Left ventricle myocardium superior (tissue), 1 donor: ENCODE data around the gene NTM. TPM values are rescaled to one million over a fixed set of nuclear protein-coding genes. Genes with fewer than 3 reads are reported as not detected.

Experiments used
- ATAC-seq: fragments of 200-7000 bp; cut with Tn5 transposase; one replicate; pipeline ENCODE4 v1.9.1; 2020; ENCODE audit warnings: mild to moderate bottlenecking, moderate library complexity
- DNase-seq: peaks from one replicate; pipeline ENCODE4 v3.0.0-alpha.2; 2020
- intact Hi-C: fragments of 100-400 bp; cut with micrococcal nuclease; formaldehyde crosslinking; loops from one replicate; pipeline ENCODE4 v1.11.0; 2022
- total RNA-seq: library from RNA; stranded (reverse); fragmentation: NEBNext Ultra II Directional; extraction: Animal tissue kit (Norgen Biotek cat#: 25700); gene quantifications from one replicate; pipeline ENCODE4 v1.2.1, GENCODE V29; 2021
- donor health status: DM: no; HTN: yes; CAD: no; lungs with severe emphysema.

The NTM gene
- total RNA-seq, 1 donor from 2014 or later: 3.3 TPM

GRCh38 chr11:132126973-132127899 lies 756.8 kb downstream of the NTM start:
- DNase-seq: no peak
- peak; percentile 85 for ATAC-seq
- intact Hi-C loops: no loop called here

- ATAC-seq: no peak
- intact Hi-C loops: no loop called here
- DNase-seq: no peak
These were observed 757.5 kb downstream of the NTM start for GRCh38 chr11:132127900-132128288.

GRCh38 chr11:132131047-132131446 lies 760.6 kb downstream of the NTM start:
- ATAC-seq (no peak), DNase-seq (no peak)
- intact Hi-C loops: no loop called here

GRCh38 chr11:132131961-132132360 lies 761.5 kb downstream of the NTM start:
- ATAC-seq: no peak
- intact Hi-C loops: no loop called here
- no peak for DNase-seq

GRCh38 chr11:132134322-132134721 lies 763.9 kb downstream of the NTM start:
- DNase-seq: no peak
- intact Hi-C loops: no loop called here
- no peak for ATAC-seq

GRCh38 chr11:132137289-132137980 lies 767.0 kb downstream of the NTM start:
- no peak for ATAC-seq
- intact Hi-C loops: no loop called here
- no peak for DNase-seq

- ATAC-seq: no peak
- intact Hi-C loops: no loop called here
- no peak for DNase-seq
These were observed 767.5 kb downstream of the NTM start for GRCh38 chr11:132137981-132138313.

- ATAC-seq (no peak), DNase-seq (no peak)
- intact Hi-C loops: no loop called here
These were observed 768.8 kb downstream of the NTM start for GRCh38 chr11:132139181-132139580.

GRCh38 chr11:132140056-132140455 lies 769.6 kb downstream of the NTM start:
- no peak for ATAC-seq

GRCh38 chr11:132142121-132142520 lies 771.7 kb downstream of the NTM start:
- intact Hi-C loops: no loop called here

More at GRCh38 chr11:132140056-132140455, 769.6 kb downstream of the NTM start:
- no peak for DNase-seq
- intact Hi-C loops: no loop called here

GRCh38 chr11:132142554-132142953 lies 772.1 kb downstream of the NTM start:
- intact Hi-C loops: no loop called here
- DNase-seq (no peak), ATAC-seq (no peak)

More at GRCh38 chr11:132142121-132142520, 771.7 kb downstream of the NTM start:
- DNase-seq (no peak), ATAC-seq (no peak)

GRCh38 chr11:132147464-132147863 lies 777.0 kb downstream of the NTM start:
- ATAC-seq (no peak), DNase-seq (no peak)
- intact Hi-C loops: no loop called here

- ATAC-seq (no peak), DNase-seq (no peak)
- intact Hi-C loops: no loop called here
These were observed 784.4 kb downstream of the NTM start for GRCh38 chr11:132154781-132155180.

GRCh38 chr11:132158091-132158490 lies 787.7 kb downstream of the NTM start:
- ATAC-seq (no peak), DNase-seq (no peak)
- intact Hi-C loops: no loop called here

- DNase-seq (no peak), ATAC-seq (no peak)
- intact Hi-C loops: no loop called here
These were observed 788.3 kb downstream of the NTM start for GRCh38 chr11:132158696-132159095.

GRCh38 chr11:132161403-132162078 lies 791.1 kb downstream of the NTM start:
- no peak for DNase-seq

GRCh38 chr11:132168344-132168981 lies 798.0 kb downstream of the NTM start:
- ATAC-seq (no peak), DNase-seq (no peak)
- intact Hi-C loops: no loop called here

More at GRCh38 chr11:132161403-132162078, 791.1 kb downstream of the NTM start:
- intact Hi-C loops: no loop called here
- ATAC-seq: no peak

- ATAC-seq (no peak), DNase-seq (no peak)
- intact Hi-C loops: no loop called here
These were observed 800.6 kb downstream of the NTM start for GRCh38 chr11:132171031-132171430.
